Vein endothelial cell (primary cell): Measurements from ENCODE around the gene ZNF597. TPM values are rescaled to one million over a fixed set of nuclear protein-coding genes. Genes with fewer than 3 reads are reported as not detected.

ENCODE experiments used
- small RNA-seq: library from RNA; depleted of rRNA; stranded (forward); fragments of <200 nt; gene quantifications from one replicate; pipeline ENCODE3, GENCODE V24; 2012
- total RNA-seq: library from RNA; depleted of rRNA; stranded (reverse); fragments of >200 nt; gene quantifications from 2 replicates; pipeline ENCODE4 v1.2.3, GENCODE V29; 2012

The ZNF597 gene
- 2.5 and 2.9 TPM in 2 replicates for total RNA-seq

GRCh38 chr16:3443108-3444031 lies at the start of gene ZNF597, which contains the start of gene NAA60:
ZNF597 (minus strand) TSS chr16:3443504; CDS start chr16:3443153, 351 bp downstream.
NAA60 (plus strand) TSS chr16:3443680; CDS start chr16:3476228, 32,548 bp downstream.

GRCh38 chr16:3400779-3401688 lies 42.3 kb downstream of the ZNF597 start, which contains the start of the genes ZNF174 and ZSCAN32:
ZNF174 (plus strand) TSS chr16:3401215; CDS start chr16:3402005, 790 bp downstream.
ZSCAN32 (minus strand) TSS chr16:3401004; CDS start chr16:3397557, 3,447 bp downstream.

Small RNA genes within 50 kb of the gene (small RNA-seq; reads per million reads assigned to genes)
- gene MIR6126: not detected

Other genes with a start within 250 kb of the ZNF597 start
- gene ZNF200, start 208.3 kb downstream of the ZNF597 start, total RNA-seq: 12.7 and 13.5 TPM in 2 replicates
- not detected in 2 replicates for gene MEFV, start 186.9 kb downstream of the ZNF597 start, total RNA-seq
- gene ZNF263, start 160.0 kb downstream of the ZNF597 start, total RNA-seq: 46.0 and 55.9 TPM in 2 replicates
- 3.6 and 5.1 TPM in 2 replicates for gene TIGD7, start 138.1 kb downstream of the ZNF597 start, total RNA-seq
- 24.8 and 25.5 TPM in 2 replicates for gene ZNF75A, start 138.0 kb downstream of the ZNF597 start, total RNA-seq
- not detected in 2 replicates for gene OR2C1, start 87.6 kb downstream of the ZNF597 start, total RNA-seq
- gene ZSCAN32, start 42.5 kb downstream of the ZNF597 start, total RNA-seq: 11.4 and 13.7 TPM in 2 replicates
- 9.6 and 10.8 TPM in 2 replicates for gene ZNF174, start 42.3 kb downstream of the ZNF597 start, total RNA-seq
- 19.3 and 21.2 TPM in 2 replicates for gene NAA60, start 176 bp upstream of the ZNF597 start, total RNA-seq
- gene C16orf90, start 52.0 kb upstream of the ZNF597 start, total RNA-seq: not detected in 2 replicates
- 9.5 and 10.1 TPM in 2 replicates for gene CLUAP1, start 57.5 kb upstream of the ZNF597 start, total RNA-seq
- gene NLRC3, start 133.9 kb upstream of the ZNF597 start, total RNA-seq: 1.9 and 2.6 TPM in 2 replicates
- 5.6 and 6.9 TPM in 2 replicates for gene SLX4, start 168.1 kb upstream of the ZNF597 start, total RNA-seq
- 10.8 and 10.9 TPM in 2 replicates for gene DNASE1, start 211.2 kb upstream of the ZNF597 start, total RNA-seq